Endometrial microvascular endothelial cells (primary cell): ENCODE data around the gene DHX29. TPM values are rescaled to one million over a fixed set of nuclear protein-coding genes. Genes with fewer than 3 reads are reported as not detected.

ENCODE experiments used
- in situ Hi-C: cut with HindIII; loops from 2 replicates; pipeline ENCODE4 v1.10.0; 2017; ENCODE audit warnings: low sequenced_read_pairs, low pct_unique_long_range_greater_than_20kb; ENCODE audit errors: inconsistent ontology term
- total RNA-seq: library from RNA; depleted of rRNA; stranded (reverse); fragments of >200 nt; gene quantifications from one replicate; pipeline ENCODE4 v1.2.3, GENCODE V29; 2015; ENCODE audit errors: inconsistent ontology term

The DHX29 gene
- total RNA-seq, 1 donor from 2014 or later: 37.5 TPM

- in situ Hi-C loops: no loop called here
Observed at GRCh38 chr5:55250064-55250463, 57.4 kb downstream of the DHX29 start.

GRCh38 chr5:55241746-55242145, 65.7 kb downstream of the DHX29 start:
- in situ Hi-C loops: no loop called here

- in situ Hi-C loops: loop anchor here (10.0 kb wide), 1 partner anchor 52 kb away; no protein-coding TSS in a partner anchor
Observed at GRCh38 chr5:55236800-55237199, 70.7 kb downstream of the DHX29 start.

GRCh38 chr5:55234121-55234700, 73.3 kb downstream of the DHX29 start:
- in situ Hi-C loops: loop anchor here (10.0 kb wide), 1 partner anchor 49 kb away; no protein-coding TSS in a partner anchor

- in situ Hi-C loops: loop anchor here (10.0 kb wide), 1 partner anchor 48 kb away; no protein-coding TSS in a partner anchor
Observed at GRCh38 chr5:55232985-55233928, 74.2 kb downstream of the DHX29 start, which contains the start of gene CCNO. TSS of gene CCNO (minus strand) at chr5:55233608. CDS start at chr5:55233523, 85 bp downstream.

- in situ Hi-C loops: loop anchor here (10.0 kb wide), 1 partner anchor 48 kb away; no protein-coding TSS in a partner anchor
Observed at GRCh38 chr5:55232271-55232984, 75.1 kb downstream of the DHX29 start.

- in situ Hi-C loops: loop anchor here (10.0 kb wide), 1 partner anchor 47 kb away; no protein-coding TSS in a partner anchor
Observed at GRCh38 chr5:55231919-55232270, 75.6 kb downstream of the DHX29 start.

- in situ Hi-C loops: loop anchor here (10.0 kb wide), 1 partner anchor 46 kb away; no protein-coding TSS in a partner anchor
Observed at GRCh38 chr5:55231029-55231918, 76.2 kb downstream of the DHX29 start.

GRCh38 chr5:55230086-55230629, 77.3 kb downstream of the DHX29 start:
- in situ Hi-C loops: loop anchor here (10.0 kb wide), 1 partner anchor 45 kb away; no protein-coding TSS in a partner anchor

GRCh38 chr5:55227664-55228430, 79.6 kb downstream of the DHX29 start:
- in situ Hi-C loops: no loop called here

GRCh38 chr5:55226934-55227663, 80.4 kb downstream of the DHX29 start, which contains the start of gene MCIDAS:
TSS of gene MCIDAS (minus strand) at chr5:55227315. CDS start at chr5:55227138, 177 bp downstream.
- in situ Hi-C loops: no loop called here

GRCh38 chr5:55226027-55226933, 81.2 kb downstream of the DHX29 start:
- in situ Hi-C loops: no loop called here

- in situ Hi-C loops: no loop called here
Observed at GRCh38 chr5:55225346-55225745, 82.1 kb downstream of the DHX29 start.

GRCh38 chr5:55223812-55224240, 83.7 kb downstream of the DHX29 start:
- in situ Hi-C loops: no loop called here

- in situ Hi-C loops: no loop called here
Observed at GRCh38 chr5:55222985-55223811, 84.3 kb downstream of the DHX29 start.
